Mucosa of stomach (tissue), 1 donor: ENCODE measurements around the gene NCKIPSD.
"Not testable (repeated sequence)": the region's sequence is repeated elsewhere in the genome, so short reads cannot be mapped to it uniquely, and the experiment has no call there.

Experiments used
- H3K27me3 ChIP-seq: one replicate; pipeline ENCODE4 v1.7.0; 2013; ENCODE audit warnings: mild to moderate bottlenecking, low read length; ENCODE audit not compliant: control insufficient read depth, insufficient read depth
- H3K36me3 ChIP-seq: one replicate; pipeline ENCODE4 v1.7.0; 2013; ENCODE audit warnings: low read length; ENCODE audit not compliant: control insufficient read depth, insufficient read depth
- H3K4me1 ChIP-seq: one replicate; pipeline ENCODE4 v1.7.0; 2013; ENCODE audit warnings: mild to moderate bottlenecking, low read length; ENCODE audit not compliant: control insufficient read depth, insufficient read depth
- H3K4me3 ChIP-seq: one replicate; pipeline ENCODE4 v1.7.0; 2013; ENCODE audit warnings: low read length
- H3K9ac ChIP-seq: one replicate; pipeline ENCODE4 v1.7.0; 2013; ENCODE audit warnings: mild to moderate bottlenecking, low read length, moderate library complexity
- H3K9me3 ChIP-seq: one replicate; pipeline ENCODE4 v1.7.0; 2013; ENCODE audit warnings: mild to moderate bottlenecking, low read length, moderate library complexity; ENCODE audit not compliant: control insufficient read depth
- donor health status: Pancreatic carcinoma.

NCKIPSD gene

DNA sequence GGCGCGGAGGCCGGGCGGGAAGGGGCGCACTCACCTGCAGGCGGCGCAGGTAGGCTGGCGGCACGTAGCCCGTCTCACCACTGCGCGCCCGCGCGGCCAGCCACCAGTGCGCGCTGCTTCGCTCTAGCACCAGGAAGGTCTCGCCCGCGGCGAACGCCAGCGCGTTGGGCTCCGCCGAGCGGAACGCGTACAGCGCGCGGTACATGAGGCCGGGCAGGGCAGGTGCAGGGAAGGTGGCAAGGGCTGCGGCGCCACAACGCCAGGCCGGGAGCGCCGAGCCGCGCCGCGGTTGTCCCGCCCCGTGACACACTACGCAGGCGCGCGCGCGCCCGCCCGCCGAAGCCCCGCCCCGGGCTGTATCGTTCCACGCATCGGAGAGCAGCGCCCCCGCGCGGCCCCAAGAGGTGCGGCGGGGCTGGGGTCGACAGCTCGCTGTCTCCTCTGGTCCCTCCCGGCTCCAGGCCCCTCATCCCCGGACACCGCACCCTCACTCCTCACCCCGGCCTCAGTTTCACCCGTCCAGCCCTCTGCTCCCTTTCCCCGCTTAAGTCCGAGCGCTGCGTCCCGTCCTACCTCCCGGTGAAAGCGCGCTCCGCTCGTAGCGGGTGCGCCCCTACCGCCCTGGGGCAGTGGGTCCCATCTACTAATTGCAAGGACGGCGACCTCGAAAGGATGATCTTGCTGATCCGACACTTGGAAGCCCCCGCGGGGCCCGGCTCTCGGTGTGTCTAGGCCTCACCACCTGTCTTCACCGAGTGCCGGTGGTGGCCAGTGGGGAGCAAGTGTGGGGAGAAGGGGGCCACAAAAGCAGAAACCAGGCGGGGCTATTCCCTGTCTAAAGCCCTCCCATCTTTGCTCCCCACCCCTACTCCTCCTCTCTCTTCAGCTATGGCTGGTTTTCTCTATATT lies at the start of gene NCKIPSD:
TSS of gene NCKIPSD (minus strand) at position 313 of the 909 bp plus-strand sequence. CDS start at position 205, 108 bp downstream.
- Histone ChIP-seq H3K27me3 (no peaks in the 10 kb centered on the region), H3K4me3 (peak within 1 kb of the TSS; percentile 72), H3K9ac (peak within 1 kb of the TSS; percentile 89), H3K4me1 (peaks cover 25% of the 10 kb centered on the region), H3K9me3 (no peaks in the 10 kb centered on the region), H3K36me3 (peaks cover 14% of the 10 kb centered on the region)

GRCh38 chr3:48735075-48735767 lies 49.5 kb upstream of the NCKIPSD start:
- H3K9me3 ChIP-seq, H3K4me3 ChIP-seq, H3K9ac ChIP-seq, H3K36me3 ChIP-seq, H3K27me3 ChIP-seq: not testable (repeated sequence)
- H3K4me1 ChIP-seq, result peaks cover 38% of the 10 kb centered on the region

- H3K27me3 ChIP-seq, H3K36me3 ChIP-seq, H3K9ac ChIP-seq, H3K9me3 ChIP-seq, H3K4me3 ChIP-seq: not testable (repeated sequence)
- H3K4me1 ChIP-seq, result peaks cover 32% of the 10 kb centered on the region
Observed at GRCh38 chr3:48734541-48734940, 48.8 kb upstream of the NCKIPSD start.

DNA sequence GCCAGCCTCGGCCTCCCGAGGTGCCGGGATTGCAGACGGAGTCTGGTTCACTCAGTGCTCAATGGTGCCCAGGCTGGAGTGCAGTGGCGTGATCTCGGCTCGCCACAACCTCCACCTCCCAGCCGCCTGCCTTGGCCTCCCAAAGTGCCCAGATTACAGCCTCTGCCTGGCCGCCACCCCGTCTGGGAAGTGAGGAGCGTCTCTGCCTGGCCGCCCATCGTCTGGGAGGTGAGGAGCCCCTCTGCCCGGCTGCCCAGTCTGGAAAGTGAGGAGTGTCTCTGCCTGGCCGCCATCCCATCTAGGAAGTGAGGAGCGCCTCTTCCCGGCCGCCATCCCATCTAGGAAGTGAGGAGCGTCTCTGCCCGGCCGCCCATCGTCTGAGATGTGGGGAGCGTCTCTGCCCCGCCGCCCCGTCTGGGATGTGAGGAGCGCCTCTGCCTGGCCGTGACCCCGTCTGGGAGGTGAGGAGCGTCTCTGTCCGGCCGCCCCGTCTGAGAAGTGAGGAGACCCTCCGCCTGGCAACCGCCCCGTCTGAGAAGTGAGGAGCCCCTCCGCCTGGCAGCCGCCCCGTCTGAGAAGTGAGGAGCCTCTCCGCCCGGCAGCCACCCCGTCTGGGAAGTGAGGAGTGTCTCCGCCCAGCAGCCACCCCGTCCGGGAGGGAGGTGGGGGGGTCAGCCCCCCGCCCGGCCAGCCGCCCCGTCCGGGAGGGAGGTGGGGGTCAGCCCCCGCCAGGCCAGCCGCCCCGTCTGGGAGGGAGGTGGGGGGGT lies 48.2 kb upstream of the NCKIPSD start:
- H3K27me3 ChIP-seq, H3K9me3 ChIP-seq, H3K36me3 ChIP-seq, H3K9ac ChIP-seq, H3K4me3 ChIP-seq: not testable (repeated sequence)
- H3K4me1 ChIP-seq, result peaks cover 26% of the 10 kb centered on the region

GRCh38 chr3:48727511-48727910 lies 41.8 kb upstream of the NCKIPSD start:
- no peak overlapping the region for H3K4me3 ChIP-seq
- peaks cover 29% of the 10 kb centered on the region for H3K4me1 ChIP-seq
- no peaks in the 10 kb centered on the region for H3K27me3 ChIP-seq
- no peaks in the 10 kb centered on the region for H3K36me3 ChIP-seq
- H3K9me3 ChIP-seq, result no peaks in the 10 kb centered on the region
- no peak overlapping the region for H3K9ac ChIP-seq

- peaks cover 36% of the 10 kb centered on the region for H3K4me1 ChIP-seq
- not testable (repeated sequence) for H3K27me3 ChIP-seq, H3K9me3 ChIP-seq, H3K36me3 ChIP-seq, H3K9ac ChIP-seq, H3K4me3 ChIP-seq
Observed at GRCh38 chr3:48725185-48725855, 39.6 kb upstream of the NCKIPSD start.

DNA sequence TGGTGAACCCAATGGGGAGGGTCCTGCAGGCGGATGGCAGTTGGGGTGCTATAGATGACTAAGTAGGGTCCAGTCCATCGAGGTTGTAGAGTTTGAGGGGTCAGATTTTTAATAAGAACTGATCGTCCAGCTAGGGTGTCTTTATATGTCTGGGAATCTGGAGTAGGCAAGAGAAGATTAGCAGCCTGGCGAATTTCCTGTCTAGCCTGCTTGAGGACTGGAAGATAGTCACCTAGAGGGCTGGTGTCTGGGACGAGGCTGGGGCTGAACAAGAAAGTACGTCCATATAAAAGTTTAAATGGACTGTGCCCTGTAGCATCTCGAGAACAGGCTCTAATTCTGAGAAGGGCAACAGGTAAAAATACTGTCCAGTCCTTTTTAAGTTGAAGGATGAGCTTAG lies 38.0 kb upstream of the NCKIPSD start:
- Histone ChIP-seq H3K9me3 (no peaks in the 10 kb centered on the region), H3K9ac (no peak overlapping the region), H3K27me3 (no peaks in the 10 kb centered on the region), H3K4me3 (no peak overlapping the region), H3K36me3 (no peaks in the 10 kb centered on the region), H3K4me1 (peaks cover 36% of the 10 kb centered on the region)

DNA sequence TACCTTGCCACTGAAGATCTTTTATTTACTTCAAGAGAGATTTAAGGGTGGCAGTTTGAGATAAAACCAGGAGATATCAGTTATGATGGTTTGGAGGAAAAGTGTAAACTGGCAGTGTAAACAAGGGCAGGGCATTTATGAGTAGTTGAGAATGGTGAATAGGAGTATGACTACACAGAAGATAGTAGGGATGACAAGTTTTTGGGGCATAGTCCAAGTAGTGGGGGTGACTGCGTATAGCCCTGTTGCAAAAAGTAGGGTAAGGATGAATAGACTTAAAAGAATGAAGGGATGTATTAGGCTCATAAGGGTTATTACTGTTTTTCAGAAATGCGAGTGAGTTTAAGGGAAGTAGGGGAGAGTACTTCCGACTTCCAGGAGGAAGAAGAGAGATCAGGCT lies 37.6 kb upstream of the NCKIPSD start:
- not testable (repeated sequence) for H3K27me3 ChIP-seq, H3K36me3 ChIP-seq, H3K4me3 ChIP-seq, H3K9me3 ChIP-seq
- Histone ChIP-seq H3K4me1 (peaks cover 36% of the 10 kb centered on the region), H3K9ac (peak overlapping the region; percentile 52)

GRCh38 chr3:48716982-48717746 lies 31.4 kb upstream of the NCKIPSD start, which contains the start of gene IP6K2:
IP6K2 (minus strand) TSS chr3:48717221; CDS start chr3:48695291, 21,930 bp downstream.
- peak within 1 kb of the TSS; percentile 100 for H3K9ac ChIP-seq
- H3K36me3 ChIP-seq, result no peaks in the 10 kb centered on the region
- peaks cover 19% of the 10 kb centered on the region for H3K4me1 ChIP-seq
- peak within 1 kb of the TSS; percentile 100 for H3K4me3 ChIP-seq
- H3K9me3 ChIP-seq, result no peaks in the 10 kb centered on the region
- H3K27me3 ChIP-seq, result no peaks in the 10 kb centered on the region

- Histone ChIP-seq H3K27me3 (no peaks in the 10 kb centered on the region), H3K4me3 (peak overlapping the region; percentile 100), H3K36me3 (no peaks in the 10 kb centered on the region), H3K9me3 (no peaks in the 10 kb centered on the region), H3K4me1 (peaks cover 16% of the 10 kb centered on the region), H3K9ac (peak overlapping the region; percentile 100)
Observed at GRCh38 chr3:48716508-48716981, 30.8 kb upstream of the NCKIPSD start.
